ENCODE data around the gene UROC1. TPM values are rescaled to one million over a fixed set of nuclear protein-coding genes. Genes with fewer than 3 reads are reported as not detected.

UROC1 gene
- total and polyA plus RNA-seq, 4 donors, result not detected

GRCh38 chr3:126508564-126508964, 9.0 kb downstream of the UROC1 start:
- Histone ChIP-seq H3K9me3 (ENCODE audit: control insufficient read depth, low read length) (no peaks in the 10 kb centered on the region), H3K27me3 (ENCODE audit: control insufficient read depth in 1 of 2, insufficient read depth in 2 of 2, low read length in 1 of 2) (no peaks in the 10 kb centered on the region), H3K27ac (ENCODE audit: low read depth in 1 of 2, low read length in 2 of 2) (no peak overlapping the region), H3K36me3 (ENCODE audit: control insufficient read depth in 1 of 2, insufficient read depth in 2 of 2, low read length in 1 of 2) (no peaks in the 10 kb centered on the region), H3K4me3 (ENCODE audit: low read length in 2 of 2) (no peak overlapping the region), H3K4me1 (ENCODE audit: control insufficient read depth in 1 of 2, insufficient read depth in 2 of 2, low read length in 2 of 2) (no peaks in the 10 kb centered on the region)
- intact Hi-C loops (cut with DNase I), result no loop called here
- WGBS, 2 donors, result 93 to 96% methylated on average over 4 of the region's 4 CpGs
- ATAC-seq (ENCODE audit: low FRiP score), result no peak
- peak; percentile 32 to 63 for DNase-seq

- H3K27ac ChIP-seq (ENCODE audit: low read depth in 1 of 2, low read length in 2 of 2), result no peak overlapping the region
- H3K4me1 ChIP-seq (ENCODE audit: control insufficient read depth in 1 of 2, insufficient read depth in 2 of 2, low read length in 2 of 2), result no peaks in the 10 kb centered on the region
- peak; percentile 17 to 28 for DNase-seq
- intact Hi-C loops (cut with DNase I), result no loop called here
- H3K4me3 ChIP-seq (ENCODE audit: low read length in 2 of 2), result no peak overlapping the region
- H3K36me3 ChIP-seq (ENCODE audit: control insufficient read depth in 1 of 2, insufficient read depth in 2 of 2, low read length in 1 of 2), result no peaks in the 10 kb centered on the region
- no peaks in the 10 kb centered on the region for H3K27me3 ChIP-seq (ENCODE audit: control insufficient read depth in 1 of 2, insufficient read depth in 2 of 2, low read length in 1 of 2)
- ATAC-seq (ENCODE audit: low FRiP score), result no peak
- H3K9me3 ChIP-seq (ENCODE audit: control insufficient read depth, low read length), result no peaks in the 10 kb centered on the region
- 91 to 92% methylated on average over 9 of the region's 9 CpGs for WGBS, 2 donors
These were observed 9.7 kb downstream of the UROC1 start for GRCh38 chr3:126507886-126508285.

GRCh38 chr3:126503701-126504100, 13.9 kb downstream of the UROC1 start:
- DNase-seq (peak in 1 of 2 donors; percentile 21), ATAC-seq (ENCODE audit: low FRiP score) (no peak)
- Histone ChIP-seq H3K36me3 (ENCODE audit: control insufficient read depth in 1 of 2, insufficient read depth in 2 of 2, low read length in 1 of 2) (no peaks in the 10 kb centered on the region), H3K27me3 (ENCODE audit: control insufficient read depth in 1 of 2, insufficient read depth in 2 of 2, low read length in 1 of 2) (no peaks in the 10 kb centered on the region), H3K9me3 (ENCODE audit: control insufficient read depth, low read length) (no peaks in the 10 kb centered on the region), H3K4me3 (ENCODE audit: low read length in 2 of 2) (no peak overlapping the region), H3K27ac (ENCODE audit: low read depth in 1 of 2, low read length in 2 of 2) (no peak overlapping the region), H3K4me1 (ENCODE audit: control insufficient read depth in 1 of 2, insufficient read depth in 2 of 2, low read length in 2 of 2) (no peaks in the 10 kb centered on the region)
- intact Hi-C loops (cut with DNase I), result no loop called here
- WGBS, 2 donors, result 89 to 91% methylated on average over 10 of the region's 10 CpGs

GRCh38 chr3:126502656-126503055, 14.9 kb downstream of the UROC1 start:
- no peak overlapping the region for H3K4me3 ChIP-seq (ENCODE audit: low read length in 2 of 2)
- no peaks in the 10 kb centered on the region for H3K9me3 ChIP-seq (ENCODE audit: control insufficient read depth, low read length)
- no peaks in the 10 kb centered on the region for H3K4me1 ChIP-seq (ENCODE audit: control insufficient read depth in 1 of 2, insufficient read depth in 2 of 2, low read length in 2 of 2)
- DNase-seq (no peak), ATAC-seq (ENCODE audit: low FRiP score) (no peak)
- H3K27ac ChIP-seq (ENCODE audit: low read depth in 1 of 2, low read length in 2 of 2), result no peak overlapping the region
- H3K27me3 ChIP-seq (ENCODE audit: control insufficient read depth in 1 of 2, insufficient read depth in 2 of 2, low read length in 1 of 2), result no peaks in the 10 kb centered on the region
- no peaks in the 10 kb centered on the region for H3K36me3 ChIP-seq (ENCODE audit: control insufficient read depth in 1 of 2, insufficient read depth in 2 of 2, low read length in 1 of 2)
- intact Hi-C loops (cut with DNase I), result no loop called here
- 78 to 90% methylated on average over 1 of the region's 1 CpG for WGBS, 2 donors

- no peak for ATAC-seq (ENCODE audit: low FRiP score)
- WGBS, 2 donors, result 54 to 59% methylated on average over 7 of the region's 7 CpGs
These were observed 15.8 kb downstream of the UROC1 start for GRCh38 chr3:126501736-126502135.

GRCh38 chr3:126501054-126501453, 16.5 kb downstream of the UROC1 start:
- DNase-seq, result no peak
- Histone ChIP-seq H3K36me3 (ENCODE audit: control insufficient read depth in 1 of 2, insufficient read depth in 2 of 2, low read length in 1 of 2) (no peaks in the 10 kb centered on the region), H3K4me1 (ENCODE audit: control insufficient read depth in 1 of 2, insufficient read depth in 2 of 2, low read length in 2 of 2) (no peaks in the 10 kb centered on the region), H3K27ac (ENCODE audit: low read depth in 1 of 2, low read length in 2 of 2) (no peak overlapping the region), H3K4me3 (ENCODE audit: low read length in 2 of 2) (no peak overlapping the region), H3K9me3 (ENCODE audit: control insufficient read depth, low read length) (no peaks in the 10 kb centered on the region), H3K27me3 (ENCODE audit: control insufficient read depth in 1 of 2, insufficient read depth in 2 of 2, low read length in 1 of 2) (no peaks in the 10 kb centered on the region)
- ATAC-seq (ENCODE audit: low FRiP score), result no peak
- WGBS, 2 donors, result 72 to 80% methylated on average over 5 of the region's 5 CpGs
- intact Hi-C loops (cut with DNase I), result no loop called here

More at GRCh38 chr3:126501736-126502135, 15.8 kb downstream of the UROC1 start:
- DNase-seq, result peak in 1 of 2 donors; percentile 32
- Histone ChIP-seq H3K36me3 (ENCODE audit: control insufficient read depth in 1 of 2, insufficient read depth in 2 of 2, low read length in 1 of 2) (no peaks in the 10 kb centered on the region), H3K4me3 (ENCODE audit: low read length in 2 of 2) (no peak overlapping the region), H3K4me1 (ENCODE audit: control insufficient read depth in 1 of 2, insufficient read depth in 2 of 2, low read length in 2 of 2) (no peaks in the 10 kb centered on the region), H3K27me3 (ENCODE audit: control insufficient read depth in 1 of 2, insufficient read depth in 2 of 2, low read length in 1 of 2) (no peaks in the 10 kb centered on the region), H3K27ac (ENCODE audit: low read depth in 1 of 2, low read length in 2 of 2) (no peak overlapping the region), H3K9me3 (ENCODE audit: control insufficient read depth, low read length) (no peaks in the 10 kb centered on the region)
- intact Hi-C loops (cut with DNase I), result no loop called here

GRCh38 chr3:126500016-126500415, 17.6 kb downstream of the UROC1 start:
- Histone ChIP-seq H3K4me1 (ENCODE audit: control insufficient read depth in 1 of 2, insufficient read depth in 2 of 2, low read length in 2 of 2) (no peaks in the 10 kb centered on the region), H3K4me3 (ENCODE audit: low read length in 2 of 2) (no peak overlapping the region), H3K27me3 (ENCODE audit: control insufficient read depth in 1 of 2, insufficient read depth in 2 of 2, low read length in 1 of 2) (no peaks in the 10 kb centered on the region), H3K9me3 (ENCODE audit: control insufficient read depth, low read length) (no peaks in the 10 kb centered on the region), H3K27ac (ENCODE audit: low read depth in 1 of 2, low read length in 2 of 2) (no peak overlapping the region), H3K36me3 (ENCODE audit: control insufficient read depth in 1 of 2, insufficient read depth in 2 of 2, low read length in 1 of 2) (no peaks in the 10 kb centered on the region)
- ATAC-seq (ENCODE audit: low FRiP score) (no peak), DNase-seq (no peak)
- intact Hi-C loops (cut with DNase I), result no loop called here
- WGBS, 2 donors, result 93 to 96% methylated on average over 7 of the region's 7 CpGs

GRCh38 chr3:126499401-126499800, 18.2 kb downstream of the UROC1 start:
- Histone ChIP-seq H3K4me3 (ENCODE audit: low read length in 2 of 2) (no peak overlapping the region), H3K36me3 (ENCODE audit: control insufficient read depth in 1 of 2, insufficient read depth in 2 of 2, low read length in 1 of 2) (no peaks in the 10 kb centered on the region), H3K27ac (ENCODE audit: low read depth in 1 of 2, low read length in 2 of 2) (no peak overlapping the region), H3K4me1 (ENCODE audit: control insufficient read depth in 1 of 2, insufficient read depth in 2 of 2, low read length in 2 of 2) (no peaks in the 10 kb centered on the region), H3K27me3 (ENCODE audit: control insufficient read depth in 1 of 2, insufficient read depth in 2 of 2, low read length in 1 of 2) (no peaks in the 10 kb centered on the region), H3K9me3 (ENCODE audit: control insufficient read depth, low read length) (no peaks in the 10 kb centered on the region)
- ATAC-seq (ENCODE audit: low FRiP score) (no peak), DNase-seq (no peak)
- 97% methylated on average over 9 of the region's 9 CpGs for WGBS, 2 donors
- intact Hi-C loops (cut with DNase I), result no loop called here

- WGBS, 2 donors, result 75 to 84% methylated on average over 10 of the region's 10 CpGs
- DNase-seq, result peak in 1 of 2 donors; percentile 17
These were observed 18.6 kb downstream of the UROC1 start for GRCh38 chr3:126498929-126499328.

More at GRCh38 chr3:126498929-126499328, 18.6 kb downstream of the UROC1 start:
- Histone ChIP-seq H3K36me3 (ENCODE audit: control insufficient read depth in 1 of 2, insufficient read depth in 2 of 2, low read length in 1 of 2) (no peaks in the 10 kb centered on the region), H3K4me1 (ENCODE audit: control insufficient read depth in 1 of 2, insufficient read depth in 2 of 2, low read length in 2 of 2) (no peaks in the 10 kb centered on the region), H3K27ac (ENCODE audit: low read depth in 1 of 2, low read length in 2 of 2) (no peak overlapping the region), H3K9me3 (ENCODE audit: control insufficient read depth, low read length) (no peaks in the 10 kb centered on the region), H3K4me3 (ENCODE audit: low read length in 2 of 2) (no peak overlapping the region), H3K27me3 (ENCODE audit: control insufficient read depth in 1 of 2, insufficient read depth in 2 of 2, low read length in 1 of 2) (no peaks in the 10 kb centered on the region)
- intact Hi-C loops (cut with DNase I), result no loop called here
- ATAC-seq (ENCODE audit: low FRiP score), result no peak

All from aorta (tissue), 5 donors.